ENCODE results near the gene TMEM181.
"Not testable (repeated sequence)": the region's sequence is repeated elsewhere in the genome, so short reads cannot be mapped to it uniquely, and the experiment has no call there.

The TMEM181 gene

GRCh38 chr6:158603261-158604047, 43.6 kb downstream of the TMEM181 start:
- no peak for DNase-seq

GRCh38 chr6:158604048-158604406, 44.1 kb downstream of the TMEM181 start:
- DNase-seq = no peak

- peak; percentile 65 for DNase-seq
These were observed 45.5 kb downstream of the TMEM181 start for GRCh38 chr6:158605266-158605878.

- DNase-seq = not testable (repeated sequence)
These were observed 46.1 kb downstream of the TMEM181 start for GRCh38 chr6:158606011-158606410.

- DNase-seq = no peak
These were observed 47.0 kb downstream of the TMEM181 start for GRCh38 chr6:158606935-158607334.

- DNase-seq = no peak
These were observed 47.7 kb downstream of the TMEM181 start for GRCh38 chr6:158607411-158608170.

- DNase-seq = no peak
These were observed 48.3 kb downstream of the TMEM181 start for GRCh38 chr6:158608221-158608620.

GRCh38 chr6:158609455-158610155, 49.7 kb downstream of the TMEM181 start:
- DNase-seq = no peak

- no peak for DNase-seq
These were observed 50.6 kb downstream of the TMEM181 start for GRCh38 chr6:158610319-158610968.

GRCh38 chr6:158611039-158611438, 51.1 kb downstream of the TMEM181 start:
- no peak for DNase-seq

- no peak for DNase-seq
These were observed 51.9 kb downstream of the TMEM181 start for GRCh38 chr6:158611541-158612370.

GRCh38 chr6:158614606-158615005, 54.7 kb downstream of the TMEM181 start:
- not testable (repeated sequence) for DNase-seq

GRCh38 chr6:158618289-158618688, 58.4 kb downstream of the TMEM181 start:
- not testable (repeated sequence) for DNase-seq

GRCh38 chr6:158619922-158620801, 60.3 kb downstream of the TMEM181 start:
- DNase-seq = no peak

- no peak for DNase-seq
These were observed 61.2 kb downstream of the TMEM181 start for GRCh38 chr6:158620963-158621693.

GRCh38 chr6:158621694-158622544, 62.0 kb downstream of the TMEM181 start:
- DNase-seq = no peak

- no peak for DNase-seq
These were observed 62.8 kb downstream of the TMEM181 start for GRCh38 chr6:158622545-158623190.
